Measurements from ENCODE around the gene HDAC4. TPM values are rescaled to one million over a fixed set of nuclear protein-coding genes. Genes with fewer than 3 reads are reported as not detected.

The HDAC4 gene
- total RNA-seq, 1 experiment from 2014 or later, result 44.4 TPM

GRCh38 chr2:239420082-239420481 lies 19.3 kb upstream of the HDAC4 start:
- TF ChIP-seq JUN (CRISPR knock-in tag; IDR thresholded peaks at IDR 0.05) (no peak), NFYB (CRISPR knock-in tag; conservative IDR thresholded peaks at IDR 0.05; ENCODE audit: low read depth) (no peak), PRRX2 (CRISPR knock-in tag; IDR thresholded peaks at IDR 0.05) (no peak), CBFB (CRISPR knock-in tag; IDR thresholded peaks at IDR 0.05; ENCODE audit: low read depth) (no peak), CREB1 (CRISPR knock-in tag; IDR thresholded peaks at IDR 0.05) (no peak), ZNF423 (CRISPR knock-in tag; IDR thresholded peaks at IDR 0.05) (no peak), TP53 (CRISPR knock-in tag; IDR thresholded peaks at IDR 0.05) (no peak), SMAD4 (CRISPR knock-in tag; IDR thresholded peaks at IDR 0.05) (no peak)
- no peaks in the 10 kb centered on the region; the same call in 1 of the 2 replicates for H3K9me3 Mint-ChIP-seq
- ChIA-PET CTCF (no interaction called here), POLR2A (no interaction called here)
- no peaks in the 10 kb centered on the region for H3K27me3 Mint-ChIP-seq (ENCODE audit: low read depth)
- DNase-seq (ENCODE audit: low spot score), result no peak
- ATAC-seq, result no peak
- H3K4me1 Mint-ChIP-seq, result no peaks in the 10 kb centered on the region
- H3K27ac Mint-ChIP-seq, result no peak overlapping the region
- H3K4me3 Mint-ChIP-seq, result no peak overlapping the region
- H3K36me3 Mint-ChIP-seq, result no peaks in the 10 kb centered on the region

GRCh38 chr2:239418918-239419317 lies 18.1 kb upstream of the HDAC4 start:
- H3K4me3 Mint-ChIP-seq, result no peak overlapping the region
- ChIA-PET POLR2A (no interaction called here), CTCF (no interaction called here)
- H3K36me3 Mint-ChIP-seq, result no peaks in the 10 kb centered on the region
- H3K27ac Mint-ChIP-seq, result no peak overlapping the region
- TF ChIP-seq ZNF317 (CRISPR knock-in tag; IDR thresholded peaks at IDR 0.05; ENCODE audit: borderline replicate concordance, low read depth), result no peak
- DNase-seq (ENCODE audit: low spot score) (no peak), ATAC-seq (no peak)
- H3K9me3 Mint-ChIP-seq, result no peaks in the 10 kb centered on the region; the same call in 1 of the 2 replicates
- H3K27me3 Mint-ChIP-seq (ENCODE audit: low read depth), result no peaks in the 10 kb centered on the region
- H3K4me1 Mint-ChIP-seq, result no peaks in the 10 kb centered on the region

GRCh38 chr2:239412905-239413603 lies 12.2 kb upstream of the HDAC4 start:
- TF ChIP-seq GABPB1 (CRISPR knock-in tag; IDR thresholded peaks at IDR 0.05) (no peak), E2F1 (CRISPR knock-in tag; IDR thresholded peaks at IDR 0.05) (no peak), FOXK1 (CRISPR knock-in tag; IDR thresholded peaks at IDR 0.05) (no peak), ZMAT4 (CRISPR knock-in tag; IDR thresholded peaks at IDR 0.05) (no peak), FOXP1 (CRISPR knock-in tag; IDR thresholded peaks at IDR 0.05; ENCODE audit: borderline replicate concordance) (no peak), JAZF1 (CRISPR knock-in tag; IDR thresholded peaks at IDR 0.05) (no peak), ZNF317 (CRISPR knock-in tag; IDR thresholded peaks at IDR 0.05; ENCODE audit: borderline replicate concordance, low read depth) (no peak)
- no peaks in the 10 kb centered on the region for H3K27me3 Mint-ChIP-seq (ENCODE audit: low read depth)
- H3K4me3 Mint-ChIP-seq, result no peak overlapping the region
- ATAC-seq (no peak), DNase-seq (ENCODE audit: low spot score) (no peak)
- ChIA-PET POLR2A (interaction anchor here (1.4 kb wide), 1 partner anchor 12 kb away, joined by 6 read pairs; the partner anchor contains the start of gene HDAC4), CTCF (no interaction called here)
- no peak overlapping the region for H3K27ac Mint-ChIP-seq
- H3K36me3 Mint-ChIP-seq, result no peaks in the 10 kb centered on the region
- no peaks in the 10 kb centered on the region for H3K4me1 Mint-ChIP-seq
- no peaks in the 10 kb centered on the region for H3K9me3 Mint-ChIP-seq

GRCh38 chr2:239411549-239412319 lies 10.9 kb upstream of the HDAC4 start:
- DNase-seq (ENCODE audit: low spot score) (no peak), ATAC-seq (no peak)
- Mint-ChIP-seq H3K4me1 (no peaks in the 10 kb centered on the region), H3K27me3 (ENCODE audit: low read depth) (no peaks in the 10 kb centered on the region), H3K27ac (no peak overlapping the region), H3K9me3 (no peaks in the 10 kb centered on the region), H3K36me3 (no peaks in the 10 kb centered on the region), H3K4me3 (no peak overlapping the region)
- POLR2A ChIA-PET, result no interaction called here
- CTCF ChIA-PET, result no interaction called here
- TF ChIP-seq IRF1 (CRISPR knock-in tag; IDR thresholded peaks at IDR 0.05) (no peak), FOXK1 (CRISPR knock-in tag; IDR thresholded peaks at IDR 0.05) (no peak), ZNF416 (CRISPR knock-in tag; IDR thresholded peaks at IDR 0.05) (no peak), ETV6 (CRISPR knock-in tag; IDR thresholded peaks at IDR 0.05) (no peak), MLX (CRISPR knock-in tag; IDR thresholded peaks at IDR 0.05) (no peak), JAZF1 (CRISPR knock-in tag; IDR thresholded peaks at IDR 0.05) (no peak), PRDM15 (CRISPR knock-in tag; IDR thresholded peaks at IDR 0.05) (no peak), ZMAT4 (CRISPR knock-in tag; IDR thresholded peaks at IDR 0.05) (no peak), JUN (CRISPR knock-in tag; IDR thresholded peaks at IDR 0.05) (no peak), MAX (CRISPR knock-in tag; IDR thresholded peaks at IDR 0.05) (no peak)

Measured in WTC11 (cell line).